GM11168 (cell line): ENCODE results near the gene SLC9A3.
"Not testable (repeated sequence)": the region's sequence is repeated elsewhere in the genome, so short reads cannot be mapped to it uniquely, and the experiment has no call there.

ENCODE experiments used
- in situ Hi-C: fragments of 300-500 bp; cut with MboI; formaldehyde crosslinking; loops from one replicate; pipeline ENCODE4 v1.12.0; 2022; ENCODE audit warnings: low sequenced_read_pairs; ENCODE audit not compliant: unreplicated experiment

Gene SLC9A3

GRCh38 chr5:524234-524972, at the start of gene SLC9A3:
TSS of gene SLC9A3 (minus strand) at chr5:524449.
- in situ Hi-C loops, result no loop called here

- in situ Hi-C loops, result no loop called here
Measured at GRCh38 chr5:573976-574375, 49.7 kb upstream of the SLC9A3 start.

DNA sequence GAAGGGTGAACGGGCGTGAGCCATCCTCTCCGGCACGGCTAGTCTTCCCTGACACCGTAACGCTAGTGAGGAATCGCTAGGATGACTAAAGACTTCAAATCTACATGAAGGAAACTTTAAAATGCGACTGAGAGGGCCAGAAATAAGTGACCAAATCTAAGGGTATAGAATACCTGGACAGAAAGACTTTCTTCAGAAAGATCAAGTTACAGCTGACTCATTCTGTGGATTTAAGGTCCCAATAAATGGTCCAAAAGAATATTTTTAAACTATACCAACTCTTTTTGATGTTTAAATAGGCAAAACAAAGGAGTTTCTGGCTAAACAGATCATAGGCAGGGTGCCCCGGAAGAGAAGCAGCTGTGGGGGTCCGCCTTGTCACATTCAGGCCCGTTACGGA, 49.0 kb upstream of the SLC9A3 start:
- in situ Hi-C loops, result no loop called here

GRCh38 chr5:572398-573019, 48.3 kb upstream of the SLC9A3 start:
- in situ Hi-C loops, result no loop called here

- in situ Hi-C loops, result no loop called here
Measured at GRCh38 chr5:571791-572190, 47.5 kb upstream of the SLC9A3 start.

DNA sequence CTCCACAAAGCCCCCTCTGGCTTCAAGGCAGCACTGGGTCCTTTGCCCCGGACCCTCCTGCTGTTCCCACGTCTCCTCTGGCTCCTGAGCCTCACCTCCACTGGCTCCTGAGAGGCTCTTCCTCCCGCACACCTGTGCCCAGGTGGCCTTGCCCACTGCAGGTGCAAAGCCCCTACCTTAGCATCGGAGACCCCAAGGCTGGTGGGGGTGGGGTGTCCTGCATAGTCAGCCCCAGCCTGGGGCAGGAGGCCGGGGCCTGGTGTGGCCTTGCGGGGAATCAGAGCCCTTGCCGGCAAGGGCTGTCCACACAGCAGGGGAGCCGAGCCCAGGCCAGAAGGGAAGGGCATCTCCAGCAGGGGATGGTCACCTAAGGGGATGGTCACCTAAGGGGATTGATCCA, 46.6 kb upstream of the SLC9A3 start:
- in situ Hi-C loops, result no loop called here

- in situ Hi-C loops, result no loop called here
Measured at GRCh38 chr5:570446-570845, 46.2 kb upstream of the SLC9A3 start.

DNA sequence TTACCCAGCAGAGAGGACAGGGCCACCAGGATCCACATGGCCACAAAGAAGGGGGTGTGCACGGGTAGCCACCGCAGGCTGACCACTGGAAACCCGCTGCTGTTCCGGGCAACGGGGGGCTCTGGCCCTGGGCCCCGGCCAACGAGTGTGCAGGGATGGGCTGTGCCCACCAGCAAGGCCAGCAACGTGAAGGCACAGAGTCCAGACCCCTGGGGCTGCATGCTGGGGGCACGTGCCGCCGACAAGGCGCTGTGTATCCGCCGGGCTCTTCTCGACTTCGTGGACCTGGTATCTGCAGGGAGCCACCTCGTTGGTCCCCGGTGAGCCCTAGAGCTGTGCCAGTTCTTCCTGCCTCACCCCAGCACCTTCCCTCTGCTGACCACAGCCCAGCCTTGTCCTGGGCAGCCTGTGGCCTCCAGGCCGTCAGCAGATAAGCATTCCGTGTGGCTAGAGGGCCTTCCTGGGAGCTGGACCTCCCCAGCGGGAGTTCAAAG, 45.7 kb upstream of the SLC9A3 start:
- in situ Hi-C loops, result no loop called here

DNA sequence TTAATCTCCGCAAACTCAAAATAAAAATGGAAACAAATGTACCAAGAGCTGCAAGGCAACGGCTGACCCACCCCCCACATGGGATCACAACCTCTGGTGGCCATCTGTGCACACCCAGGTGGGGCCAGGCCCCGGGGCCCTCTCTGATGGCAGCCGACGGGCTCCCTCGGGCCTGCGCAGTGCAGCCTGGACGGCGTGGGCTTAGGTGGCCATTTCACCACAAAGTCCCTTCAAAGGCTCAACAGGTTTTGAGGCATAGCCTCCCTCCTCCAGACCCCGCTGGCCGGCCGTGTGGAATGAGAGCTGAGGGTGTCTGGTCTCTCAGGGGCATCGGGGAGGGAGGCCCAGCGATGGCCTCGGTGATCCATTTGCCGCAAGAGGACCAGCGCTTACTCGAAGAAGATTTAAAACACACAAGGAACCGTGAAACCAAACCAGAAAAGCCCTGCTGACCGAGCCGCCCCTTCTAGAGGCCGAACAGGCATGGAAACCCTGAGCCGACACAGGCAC, 45.2 kb upstream of the SLC9A3 start:
- in situ Hi-C loops, result no loop called here

DNA sequence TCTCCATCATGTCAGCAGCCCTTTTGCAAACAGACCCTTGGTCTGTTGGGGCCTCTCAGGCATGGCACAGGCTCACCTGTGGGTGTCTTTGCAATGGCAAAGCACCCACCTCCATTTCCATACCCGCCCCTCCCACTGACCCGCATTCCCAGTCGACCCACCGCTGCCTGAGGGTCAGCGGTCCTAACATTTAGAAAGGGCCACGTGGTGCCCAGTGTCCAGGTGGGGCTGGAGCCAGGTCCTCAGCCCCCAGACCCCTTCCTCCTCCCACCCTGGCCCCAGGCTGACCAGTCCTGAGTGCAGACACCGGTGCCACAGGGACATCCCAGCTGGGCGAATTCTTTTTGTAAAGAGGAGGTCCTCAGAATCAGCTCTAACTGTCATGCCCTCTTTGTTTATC, 44.6 kb upstream of the SLC9A3 start:
- in situ Hi-C loops, result no loop called here

DNA sequence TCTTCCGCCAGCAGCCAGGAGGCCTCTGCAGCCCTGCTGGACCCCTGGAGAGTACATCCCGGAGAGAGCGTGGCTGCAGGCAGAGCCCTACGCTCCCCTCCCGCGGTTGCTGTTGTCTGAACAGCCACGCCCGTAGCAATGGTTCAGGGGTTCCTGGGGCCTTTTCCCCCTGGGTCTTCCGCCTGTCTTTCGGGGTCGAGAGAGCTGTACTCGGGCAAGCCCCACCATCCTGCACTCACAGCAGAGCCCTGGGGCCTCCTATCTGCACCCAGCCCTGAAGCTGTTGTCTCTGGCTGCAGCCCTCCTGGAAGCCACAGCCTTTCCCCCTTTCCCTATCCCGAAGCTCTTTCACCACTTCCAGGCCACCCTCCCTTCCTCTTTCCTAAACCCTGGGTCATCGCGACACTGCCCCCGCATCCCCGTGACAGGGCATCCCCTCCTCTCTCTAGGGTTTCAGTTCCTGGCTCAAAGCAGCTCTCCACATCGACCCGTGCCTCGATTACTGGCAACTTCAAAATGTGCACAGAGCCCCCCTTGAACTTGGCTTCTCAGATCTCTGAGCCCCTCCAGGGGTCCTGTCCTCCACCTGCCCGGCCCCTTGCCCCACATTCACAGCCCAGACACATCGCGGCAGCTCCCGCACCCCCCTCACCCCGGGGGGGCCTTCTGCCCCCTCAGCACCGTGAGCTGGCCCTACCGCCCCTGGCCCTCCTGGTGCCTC, 44.0 kb upstream of the SLC9A3 start:
- in situ Hi-C loops, result no loop called here

GRCh38 chr5:567664-568060, 43.4 kb upstream of the SLC9A3 start:
- in situ Hi-C loops, result no loop called here

DNA sequence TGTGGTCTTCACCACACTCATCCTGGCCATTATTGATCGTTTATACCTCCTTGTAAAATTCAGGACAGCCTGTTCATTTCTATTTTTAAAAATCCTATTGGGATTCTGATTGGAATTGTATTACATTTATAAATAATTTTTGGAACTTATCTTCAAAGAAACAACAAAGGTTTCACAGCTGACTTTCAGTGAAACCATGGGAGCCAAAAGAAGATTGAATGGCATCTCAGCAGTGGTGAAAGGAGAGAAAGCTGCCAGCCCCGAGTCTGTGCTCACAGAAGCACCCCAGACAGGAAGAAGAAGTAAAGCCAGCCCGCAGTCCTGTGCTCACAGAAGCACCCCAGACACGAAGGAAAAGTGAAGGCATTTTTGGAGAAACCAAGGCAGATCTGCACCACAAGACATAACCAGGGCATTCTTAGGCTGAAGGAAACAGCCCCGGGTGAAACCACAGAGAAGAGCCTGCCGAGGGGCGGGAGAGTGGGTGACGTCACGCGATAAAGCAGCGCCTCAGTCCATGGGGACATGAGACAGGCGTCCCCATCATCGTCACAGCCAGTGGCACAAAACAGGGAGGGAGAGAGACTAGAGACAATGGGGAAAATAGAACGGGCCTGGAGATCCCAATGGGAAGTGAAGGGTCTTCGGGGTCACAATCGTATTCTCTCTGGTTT, 42.5 kb upstream of the SLC9A3 start:
- in situ Hi-C loops, result no loop called here

DNA sequence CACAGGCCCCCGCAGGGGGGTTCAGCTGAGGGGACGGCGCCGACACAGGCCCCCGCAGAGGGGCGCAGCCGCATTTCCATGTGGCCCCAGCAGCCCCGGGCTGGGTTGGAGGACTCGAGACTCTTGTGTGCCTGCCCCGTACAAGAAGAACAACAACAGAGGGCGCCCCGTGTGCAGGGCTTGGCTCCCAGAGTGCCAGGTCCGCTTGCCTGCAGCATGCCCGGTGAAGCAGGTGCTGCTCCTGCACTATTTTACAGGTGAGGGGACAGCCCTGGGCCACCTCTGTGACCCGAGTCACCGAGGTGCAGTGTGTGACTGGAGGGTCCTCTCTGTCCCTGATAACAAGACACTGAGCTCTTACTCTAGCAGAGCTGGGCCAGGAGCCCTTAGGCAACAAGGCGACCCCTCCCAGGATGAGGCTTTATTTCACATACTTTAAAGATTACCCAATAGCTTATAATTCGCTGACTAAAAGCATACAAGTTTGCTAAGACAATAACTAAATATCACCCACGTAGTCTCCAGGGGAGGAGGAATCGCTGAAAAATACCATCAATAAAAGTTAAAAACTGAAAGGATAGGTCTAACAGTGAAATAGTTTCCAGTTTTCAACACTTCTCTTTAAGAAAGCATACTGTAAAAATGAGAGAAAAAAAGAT, 41.7 kb upstream of the SLC9A3 start:
- in situ Hi-C loops, result no loop called here

DNA sequence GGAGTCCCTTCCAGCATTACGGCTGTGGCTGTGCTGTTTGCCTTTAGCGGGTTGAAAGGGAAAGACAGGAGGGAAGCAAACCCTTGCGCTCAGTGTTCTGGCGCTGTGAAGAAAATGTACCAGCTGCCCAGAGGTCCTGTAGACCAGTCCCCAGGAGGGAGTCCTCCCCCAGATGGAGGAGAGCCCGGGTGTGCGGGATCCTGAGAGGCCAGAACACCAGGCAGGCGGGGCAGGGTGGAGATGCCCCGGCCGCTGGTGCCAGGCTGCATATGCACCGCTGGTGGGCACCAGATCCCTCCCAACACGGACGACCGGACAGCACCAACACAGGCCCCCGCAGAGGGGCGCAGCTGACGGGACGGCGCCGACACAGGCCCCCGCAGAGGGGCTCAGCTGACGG, 37.2 kb upstream of the SLC9A3 start:
- in situ Hi-C loops, result no loop called here

DNA sequence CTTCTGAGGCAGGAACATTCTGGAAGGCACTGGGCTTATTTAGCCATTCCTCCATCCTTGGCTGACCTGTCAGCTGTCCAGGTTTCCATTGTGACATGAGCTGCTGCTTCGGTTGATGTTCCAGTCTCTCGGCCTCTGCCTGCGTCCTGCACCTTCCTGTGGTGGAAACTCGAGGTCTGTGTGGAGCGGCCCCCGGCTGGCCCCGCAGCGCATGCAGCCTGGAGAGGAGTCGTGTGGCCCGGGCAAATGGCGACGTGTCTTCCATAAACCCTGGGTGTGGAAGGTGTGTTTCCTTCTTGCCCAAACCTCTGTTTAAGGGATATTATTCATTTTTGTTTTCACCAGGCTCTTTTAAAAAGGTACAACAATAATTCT, 36.5 kb upstream of the SLC9A3 start:
- in situ Hi-C loops, result no loop called here

DNA sequence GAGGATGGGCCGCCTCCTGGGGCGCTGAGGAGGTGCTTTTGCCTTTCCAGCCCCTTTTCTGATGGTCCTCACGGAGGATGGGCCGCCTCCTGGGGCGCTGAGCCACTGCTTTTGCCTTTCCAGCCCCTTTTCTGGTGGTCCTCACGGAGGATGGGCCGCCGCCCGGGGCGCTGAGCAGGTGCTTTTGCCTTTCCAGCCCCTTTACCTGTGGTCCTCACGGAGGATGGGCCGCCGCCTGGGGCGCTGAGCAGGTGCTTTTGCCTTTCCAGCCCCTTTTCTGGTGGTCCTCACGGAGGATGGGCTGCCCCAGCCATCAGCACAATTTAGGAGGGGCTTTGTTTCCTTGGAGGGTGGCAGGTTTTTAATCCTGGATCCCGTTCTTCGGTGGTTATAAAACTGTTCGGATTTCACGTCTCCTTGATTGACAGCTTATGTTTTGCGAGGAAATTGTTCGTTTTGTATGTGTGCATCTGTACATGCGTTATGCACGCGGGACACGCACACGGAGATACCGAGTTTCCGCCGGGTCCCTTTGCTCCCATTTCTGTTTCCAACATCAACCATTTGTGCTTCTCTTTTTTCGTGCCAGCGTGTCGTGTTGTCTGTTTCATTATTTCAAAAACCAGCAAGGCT, 34.7 kb upstream of the SLC9A3 start:
- in situ Hi-C loops, result no loop called here

DNA sequence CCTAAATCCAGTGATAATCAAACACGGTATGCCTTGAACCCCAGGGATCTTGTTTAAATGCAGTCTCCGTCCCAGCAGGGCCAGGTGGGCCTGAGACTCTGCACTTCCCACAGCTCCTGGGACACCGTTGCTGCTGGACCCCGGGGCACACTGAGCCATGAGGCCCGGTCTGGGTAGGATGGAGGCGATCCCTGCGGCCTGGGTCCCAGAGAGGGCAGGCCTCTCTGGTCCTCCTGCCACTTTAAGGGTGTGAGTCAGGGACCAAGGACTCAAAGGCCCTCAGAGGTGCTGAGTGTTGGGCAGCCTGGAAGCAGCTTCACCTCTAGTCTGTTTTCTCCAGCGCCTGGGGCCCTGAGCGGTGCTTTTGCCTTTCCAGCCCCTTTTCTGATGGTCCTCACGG, 34.1 kb upstream of the SLC9A3 start:
- in situ Hi-C loops, result no loop called here

- in situ Hi-C loops, result not testable (repeated sequence)
Measured at GRCh38 chr5:557917-558316, 33.7 kb upstream of the SLC9A3 start.
